ENCODE data around the gene SNAP29.
"Not testable (repeated sequence)": the region's sequence is repeated elsewhere in the genome, so short reads cannot be mapped to it uniquely, and the experiment has no call there.

SNAP29 gene

GRCh38 chr22:20935049-20935448, 76.2 kb downstream of the SNAP29 start:
- not testable (repeated sequence) for DNase-seq

- DNase-seq: not testable (repeated sequence)
These were observed 77.2 kb downstream of the SNAP29 start for GRCh38 chr22:20935780-20936539.

- no peak for DNase-seq
These were observed 78.4 kb downstream of the SNAP29 start for GRCh38 chr22:20937031-20937793.

- no peak for DNase-seq
These were observed 79.2 kb downstream of the SNAP29 start for GRCh38 chr22:20937794-20938671.

- DNase-seq: not testable (repeated sequence)
These were observed 80.8 kb downstream of the SNAP29 start for GRCh38 chr22:20939457-20940185.

GRCh38 chr22:20940186-20940651, 81.4 kb downstream of the SNAP29 start:
- peak; percentile 89 for DNase-seq
